Liver (tissue), 9 donors: ENCODE measurements around the gene KANK4. TPM values are rescaled to one million over a fixed set of nuclear protein-coding genes. Genes with fewer than 3 reads are reported as not detected.
"Not testable (repeated sequence)": the region's sequence is repeated elsewhere in the genome, so short reads cannot be mapped to it uniquely, and the experiment has no call there.

ENCODE experiments used
- DNase-seq: peaks from one replicate; pipeline ENCODE4 v3.0.0-alpha.2; 2017; ENCODE audit warnings: low spot score
- H3K27ac ChIP-seq, 2 donors: one replicate each; pipeline ENCODE4 v1.7.0; 2013; ENCODE audit warnings: inconsistent platforms in 2 of 2, low read length in 2 of 2, control low read depth in 1 of 2, low read depth in 1 of 2, mild to moderate bottlenecking in 1 of 2
- H3K27me3 ChIP-seq, 4 donors: one replicate each; pipeline versions ENCODE4 v1.6.1 to v1.7.0; 2013; ENCODE audit warnings: low read length in 3 of 4, inconsistent platforms in 1 of 4, mild to moderate bottlenecking in 1 of 4, moderate library complexity in 1 of 4; ENCODE audit not compliant: control insufficient read depth in 4 of 4, insufficient read depth in 4 of 4
- H3K36me3 ChIP-seq, 4 donors: one replicate each; pipeline versions ENCODE4 v1.6.1 to v1.7.0; 2013; ENCODE audit warnings: low read length in 3 of 4, mild to moderate bottlenecking in 3 of 4, low read depth in 1 of 4, moderate library complexity in 1 of 4; ENCODE audit not compliant: control insufficient read depth in 4 of 4, insufficient read depth in 3 of 4
- H3K4me1 ChIP-seq, 4 donors: one replicate each; pipeline versions ENCODE4 v1.6.1 to v1.7.0; 2013; ENCODE audit warnings: low read length in 3 of 4, mild to moderate bottlenecking in 3 of 4, moderate library complexity in 1 of 4; ENCODE audit not compliant: control insufficient read depth in 4 of 4, insufficient read depth in 4 of 4
- H3K4me3 ChIP-seq, 3 donors: one replicate each; pipeline versions ENCODE4 v1.6.1 to v1.7.0; 2013; ENCODE audit warnings: low read length in 3 of 3, control low read depth in 1 of 3, low read depth in 1 of 3, mild to moderate bottlenecking in 1 of 3
- H3K9ac ChIP-seq, 2 donors: one replicate each; pipeline ENCODE4 v1.7.0; 2013; ENCODE audit warnings: low read length in 2 of 2, mild to moderate bottlenecking in 2 of 2, moderate library complexity in 2 of 2, control low read depth in 1 of 2, low read depth in 1 of 2
- H3K9me3 ChIP-seq, 4 donors: one replicate each; pipeline versions ENCODE4 v1.6.1 to v1.7.0; 2013; ENCODE audit warnings: low read length in 3 of 4; ENCODE audit not compliant: control insufficient read depth in 4 of 4
- EGR1 ChIP-seq, 2 donors: IDR thresholded peaks; 2 replicates each; pipeline ENCODE4 v1.6.1; 2016 to 2018; ENCODE audit warnings: antibody characterized with exemption in 2 of 2, low read depth in 2 of 2
- FOXA1 ChIP-seq: IDR thresholded peaks from 2 replicates; pipeline ENCODE4 v1.6.1; 2016; ENCODE audit warnings: antibody characterized with exemption
- FOXA2 ChIP-seq: IDR thresholded peaks from 2 replicates; pipeline ENCODE4 v1.6.1; 2016; ENCODE audit warnings: antibody characterized with exemption
- GABPA ChIP-seq, 2 donors: IDR thresholded peaks in 1 of 2; conservative IDR thresholded peaks in 1 of 2; 2 replicates each; pipeline ENCODE4 v1.6.1; 2016; ENCODE audit warnings: antibody characterized with exemption in 2 of 2, mild to moderate bottlenecking in 1 of 2, moderate library complexity in 1 of 2
- HNF4A ChIP-seq, 2 donors: conservative IDR thresholded peaks; 2 replicates each; pipeline ENCODE4 v1.6.1; 2016; ENCODE audit warnings: antibody characterized with exemption in 2 of 2, mild to moderate bottlenecking in 2 of 2
- HNF4G ChIP-seq: IDR thresholded peaks from 2 replicates; pipeline ENCODE4 v1.6.1; 2016; ENCODE audit warnings: antibody characterized with exemption
- JUND ChIP-seq, 2 donors: IDR thresholded peaks; 2 replicates each; pipeline ENCODE4 v1.6.1; 2016; ENCODE audit warnings: antibody characterized with exemption in 2 of 2
- NR2F2 ChIP-seq: IDR thresholded peaks from 2 replicates; pipeline ENCODE4 v1.6.1; 2016; ENCODE audit warnings: antibody characterized with exemption
- RAD21 ChIP-seq, 2 donors: IDR thresholded peaks; 2 replicates each; pipeline ENCODE4 v1.6.1; 2016; ENCODE audit warnings: antibody characterized with exemption in 2 of 2, mild to moderate bottlenecking in 2 of 2
- RXRA ChIP-seq, 2 donors: IDR thresholded peaks; 2 replicates each; pipeline ENCODE4 v1.6.1; 2017 to 2018; ENCODE audit warnings: antibody characterized with exemption in 2 of 2, mild to moderate bottlenecking in 1 of 2
- SP1 ChIP-seq: IDR thresholded peaks from 2 replicates; pipeline ENCODE4 v1.6.1; 2018; ENCODE audit warnings: antibody characterized with exemption, mild to moderate bottlenecking
- TAF1 ChIP-seq: conservative IDR thresholded peaks from 2 replicates; pipeline ENCODE4 v1.6.1; 2016; ENCODE audit warnings: antibody characterized with exemption, mild to moderate bottlenecking
- WGBS: extraction: QIAGEN DNeasy Blood & Tissue Kit; methylation state at CpG from one replicate; pipeline ENCODE4 v1.1.7; 2013; 5-methylcytosine and 5-hydroxymethylcytosine counted together
- polyA plus RNA-seq, 2 donors: library from polyadenylated mRNA; stranded (reverse) in 1 of 2; unstranded in 1 of 2; fragments of 200-250 nt in 1 of 2; fragments of >200 nt in 1 of 2; fragmentation: Nextera tagmentation in 1 of 2; extraction: Ambion mirVana in 1 of 2; gene quantifications; one replicate each; pipeline versions ENCODE4 v1.2.1 to v1.2.3, GENCODE V29; 2013 to 2015
- total RNA-seq, 2 donors: library from RNA; depleted of rRNA; stranded (reverse); fragments of >200 nt; gene quantifications; one replicate each; pipeline ENCODE4 v1.2.3, GENCODE V29; 2014
- TF ChIP-seq, protein P1 (sequence below): IDR thresholded peaks from 2 replicates; pipeline ENCODE4 v1.6.1; 2016; ENCODE audit warnings: antibody characterized with exemption
- TF ChIP-seq, protein P2 (sequence below): IDR thresholded peaks from 2 replicates; pipeline ENCODE4 v1.6.1; 2016; ENCODE audit warnings: antibody characterized with exemption, mild to moderate bottlenecking
- TF ChIP-seq, protein P3 (sequence below): IDR thresholded peaks from 2 replicates; pipeline ENCODE4 v1.6.1; 2016; ENCODE audit warnings: antibody characterized with exemption
- TF ChIP-seq, protein P4 (sequence below): fragments of 150-350 bp; IDR thresholded peaks from 2 replicates; pipeline ENCODE4 v1.5.1; 2017; ENCODE audit warnings: improper control_type of control experiment, low read depth, low read length; ENCODE audit not compliant: missing input control
- donor health status: healthy.
- donor health status: healthy.
- donor health status: healthy.
- donor health status: healthy.
- donor health status: healthy.

Gene KANK4
- total and polyA plus RNA-seq, 4 donors, result 0.58 to 4.6 (median 1.1) TPM

DNA sequence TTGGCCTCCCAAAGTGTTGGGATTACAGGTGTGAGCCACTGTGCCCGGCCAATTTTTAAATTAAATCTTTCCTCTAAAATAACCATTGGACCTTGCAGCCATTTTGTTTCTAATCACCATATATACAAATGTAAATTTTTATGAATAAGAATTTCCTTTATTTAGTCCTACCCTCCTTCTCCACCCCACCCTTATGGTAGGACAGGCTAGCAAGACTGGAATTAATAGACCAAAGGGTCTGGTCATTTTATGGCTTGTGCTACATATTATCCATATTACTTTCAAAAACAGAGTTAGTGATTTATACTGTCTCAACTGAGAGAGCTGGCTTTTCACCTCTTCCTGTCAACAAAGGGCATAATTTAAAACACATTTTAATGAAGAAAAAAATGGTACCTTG, 98.1 kb downstream of the KANK4 start:
- DNase-seq, result no peak
- Histone ChIP-seq H3K4me1 (no peaks in the 10 kb centered on the region), H3K27me3 (no peaks in the 10 kb centered on the region), H3K36me3 (no peaks in the 10 kb centered on the region), H3K27ac (no peak overlapping the region), H3K9ac (no peak overlapping the region), H3K9me3 (no peaks in the 10 kb centered on the region), H3K4me3 (no peak overlapping the region)
- WGBS, result 96% methylated on average over 1 of the region's 1 CpG
- TF ChIP-seq, protein P1, sequence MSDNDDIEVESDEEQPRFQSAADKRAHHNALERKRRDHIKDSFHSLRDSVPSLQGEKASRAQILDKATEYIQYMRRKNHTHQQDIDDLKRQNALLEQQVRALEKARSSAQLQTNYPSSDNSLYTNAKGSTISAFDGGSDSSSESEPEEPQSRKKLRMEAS, result no peak
- TF ChIP-seq RAD21 (IDR thresholded peaks at IDR 0.05) (no peak), EGR1 (IDR thresholded peaks at IDR 0.05; ENCODE audit: low read depth in 2 of 2) (no peak), FOXA2 (no peak), RXRA (IDR thresholded peaks at IDR 0.05) (no peak), HNF4A (conservative IDR thresholded peaks at IDR 0.05) (no peak), SP1 (no peak), FOXA1 (no peak), JUND (IDR thresholded peaks at IDR 0.05) (no peak), HNF4G (no peak), GABPA (IDR thresholded peaks at IDR 0.05 in 1 of 2, conservative IDR thresholded peaks at IDR 0.05 in 1 of 2) (no peak)
- TF ChIP-seq, protein P2, sequence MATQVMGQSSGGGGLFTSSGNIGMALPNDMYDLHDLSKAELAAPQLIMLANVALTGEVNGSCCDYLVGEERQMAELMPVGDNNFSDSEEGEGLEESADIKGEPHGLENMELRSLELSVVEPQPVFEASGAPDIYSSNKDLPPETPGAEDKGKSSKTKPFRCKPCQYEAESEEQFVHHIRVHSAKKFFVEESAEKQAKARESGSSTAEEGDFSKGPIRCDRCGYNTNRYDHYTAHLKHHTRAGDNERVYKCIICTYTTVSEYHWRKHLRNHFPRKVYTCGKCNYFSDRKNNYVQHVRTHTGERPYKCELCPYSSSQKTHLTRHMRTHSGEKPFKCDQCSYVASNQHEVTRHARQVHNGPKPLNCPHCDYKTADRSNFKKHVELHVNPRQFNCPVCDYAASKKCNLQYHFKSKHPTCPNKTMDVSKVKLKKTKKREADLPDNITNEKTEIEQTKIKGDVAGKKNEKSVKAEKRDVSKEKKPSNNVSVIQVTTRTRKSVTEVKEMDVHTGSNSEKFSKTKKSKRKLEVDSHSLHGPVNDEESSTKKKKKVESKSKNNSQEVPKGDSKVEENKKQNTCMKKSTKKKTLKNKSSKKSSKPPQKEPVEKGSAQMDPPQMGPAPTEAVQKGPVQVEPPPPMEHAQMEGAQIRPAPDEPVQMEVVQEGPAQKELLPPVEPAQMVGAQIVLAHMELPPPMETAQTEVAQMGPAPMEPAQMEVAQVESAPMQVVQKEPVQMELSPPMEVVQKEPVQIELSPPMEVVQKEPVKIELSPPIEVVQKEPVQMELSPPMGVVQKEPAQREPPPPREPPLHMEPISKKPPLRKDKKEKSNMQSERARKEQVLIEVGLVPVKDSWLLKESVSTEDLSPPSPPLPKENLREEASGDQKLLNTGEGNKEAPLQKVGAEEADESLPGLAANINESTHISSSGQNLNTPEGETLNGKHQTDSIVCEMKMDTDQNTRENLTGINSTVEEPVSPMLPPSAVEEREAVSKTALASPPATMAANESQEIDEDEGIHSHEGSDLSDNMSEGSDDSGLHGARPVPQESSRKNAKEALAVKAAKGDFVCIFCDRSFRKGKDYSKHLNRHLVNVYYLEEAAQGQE, result no peak
- TF ChIP-seq, protein P3, sequence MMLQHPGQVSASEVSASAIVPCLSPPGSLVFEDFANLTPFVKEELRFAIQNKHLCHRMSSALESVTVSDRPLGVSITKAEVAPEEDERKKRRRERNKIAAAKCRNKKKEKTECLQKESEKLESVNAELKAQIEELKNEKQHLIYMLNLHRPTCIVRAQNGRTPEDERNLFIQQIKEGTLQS, result no peak
- TF ChIP-seq, protein P4, sequence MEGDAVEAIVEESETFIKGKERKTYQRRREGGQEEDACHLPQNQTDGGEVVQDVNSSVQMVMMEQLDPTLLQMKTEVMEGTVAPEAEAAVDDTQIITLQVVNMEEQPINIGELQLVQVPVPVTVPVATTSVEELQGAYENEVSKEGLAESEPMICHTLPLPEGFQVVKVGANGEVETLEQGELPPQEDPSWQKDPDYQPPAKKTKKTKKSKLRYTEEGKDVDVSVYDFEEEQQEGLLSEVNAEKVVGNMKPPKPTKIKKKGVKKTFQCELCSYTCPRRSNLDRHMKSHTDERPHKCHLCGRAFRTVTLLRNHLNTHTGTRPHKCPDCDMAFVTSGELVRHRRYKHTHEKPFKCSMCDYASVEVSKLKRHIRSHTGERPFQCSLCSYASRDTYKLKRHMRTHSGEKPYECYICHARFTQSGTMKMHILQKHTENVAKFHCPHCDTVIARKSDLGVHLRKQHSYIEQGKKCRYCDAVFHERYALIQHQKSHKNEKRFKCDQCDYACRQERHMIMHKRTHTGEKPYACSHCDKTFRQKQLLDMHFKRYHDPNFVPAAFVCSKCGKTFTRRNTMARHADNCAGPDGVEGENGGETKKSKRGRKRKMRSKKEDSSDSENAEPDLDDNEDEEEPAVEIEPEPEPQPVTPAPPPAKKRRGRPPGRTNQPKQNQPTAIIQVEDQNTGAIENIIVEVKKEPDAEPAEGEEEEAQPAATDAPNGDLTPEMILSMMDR, result no peak

DNA sequence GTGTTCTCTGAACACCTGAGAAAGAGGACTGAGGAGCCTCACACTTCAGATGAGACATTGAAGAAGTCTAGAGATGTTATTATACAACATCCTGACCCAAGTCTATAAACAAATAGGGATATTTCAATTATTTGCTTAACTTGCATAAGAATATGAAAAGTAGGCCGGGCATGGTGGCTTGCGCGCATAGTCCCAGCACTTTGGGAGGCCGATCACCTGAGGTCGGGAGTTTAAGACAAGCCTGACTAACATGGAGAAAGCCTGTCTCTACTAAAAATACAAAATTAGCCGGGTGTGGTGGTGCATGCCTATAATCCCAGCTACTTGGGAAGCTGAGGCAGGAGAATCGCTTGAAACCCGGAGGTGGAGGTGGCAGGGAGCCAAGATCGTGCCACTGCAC, 98.8 kb downstream of the KANK4 start:
- DNase-seq, H3K4me3 ChIP-seq, H3K27me3 ChIP-seq, H3K9ac ChIP-seq, H3K27ac ChIP-seq, H3K9me3 ChIP-seq, H3K36me3 ChIP-seq, H3K4me1 ChIP-seq: not testable (repeated sequence)
- 86% methylated on average over 9 of the region's 9 CpGs for WGBS

DNA sequence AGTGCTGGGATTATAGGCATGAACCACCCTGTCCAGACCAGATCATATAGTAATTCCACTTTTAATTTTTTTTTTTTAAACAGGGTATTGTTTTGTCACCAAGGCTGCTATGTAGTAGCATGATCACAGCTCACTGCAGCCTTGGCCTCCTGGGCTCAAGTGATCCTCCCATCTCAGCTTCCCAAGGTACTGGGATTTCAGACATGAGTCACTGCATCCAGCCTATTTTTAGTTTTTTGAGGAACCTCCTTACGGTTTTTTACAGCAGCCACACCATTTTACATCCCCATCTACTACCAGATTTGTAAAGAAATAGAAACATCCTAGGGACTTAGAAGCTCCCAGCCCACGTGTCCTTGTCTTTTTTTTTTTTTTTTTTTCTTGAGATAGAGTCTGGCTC, 100.6 kb downstream of the KANK4 start:
- no peak overlapping the region for H3K9ac ChIP-seq
- DNase-seq, result no peak
- no peak overlapping the region for H3K4me3 ChIP-seq
- H3K36me3 ChIP-seq, result no peaks in the 10 kb centered on the region
- no peaks in the 10 kb centered on the region for H3K27me3 ChIP-seq
- no peaks in the 10 kb centered on the region for H3K4me1 ChIP-seq
- H3K9me3 ChIP-seq, result no peaks in the 10 kb centered on the region
- WGBS, result 84% methylated on average over 2 of the region's 2 CpGs
- H3K27ac ChIP-seq, result no peak overlapping the region
- no peak for TF ChIP-seq HNF4G
- TF ChIP-seq, protein P2, result no peak
- no peak for TF ChIP-seq TAF1
- TF ChIP-seq, protein P4, result no peak
- no peak for TF ChIP-seq HNF4A (conservative IDR thresholded peaks at IDR 0.05)
- no peak for TF ChIP-seq FOXA2
- no peak for TF ChIP-seq EGR1 (IDR thresholded peaks at IDR 0.05; ENCODE audit: low read depth in 2 of 2)
- no peak for TF ChIP-seq NR2F2
